ENCODE results near the gene SND1.

SND1 gene

GRCh38 chr7:127890726-127891125, 238.7 kb downstream of the SND1 start:
- H3K27me3 ChIP-seq (ENCODE audit: control insufficient read depth in 1 of 2, insufficient read depth in 2 of 2, low read length in 2 of 2) = no peaks in the 10 kb centered on the region
- H3K9me3 ChIP-seq (ENCODE audit: low read length) = no peaks in the 10 kb centered on the region
- H3K27ac ChIP-seq (ENCODE audit: low read depth, low read length) = no peak overlapping the region
- no peak overlapping the region for H3K4me3 ChIP-seq (ENCODE audit: low read depth in 1 of 2, low read length in 2 of 2)
- peaks cover 13% of the 10 kb centered on the region for H3K36me3 ChIP-seq (ENCODE audit: insufficient read depth, low read length)
- H3K4me1 ChIP-seq (ENCODE audit: insufficient read depth, low read length) = peaks cover 3% of the 10 kb centered on the region
- no peak overlapping the region for H3K9ac ChIP-seq (ENCODE audit: low read length)

- Histone ChIP-seq H3K27me3 (ENCODE audit: control insufficient read depth in 1 of 2, insufficient read depth in 2 of 2, low read length in 2 of 2) (no peaks in the 10 kb centered on the region), H3K36me3 (ENCODE audit: insufficient read depth, low read length) (peaks cover 13% of the 10 kb centered on the region), H3K4me1 (ENCODE audit: insufficient read depth, low read length) (peaks cover 3% of the 10 kb centered on the region), H3K27ac (ENCODE audit: low read depth, low read length) (no peak overlapping the region), H3K9ac (ENCODE audit: low read length) (no peak overlapping the region), H3K4me3 (ENCODE audit: low read depth in 1 of 2, low read length in 2 of 2) (no peak overlapping the region), H3K9me3 (ENCODE audit: low read length) (no peaks in the 10 kb centered on the region)
Observed at GRCh38 chr7:127891144-127891543, 239.2 kb downstream of the SND1 start.

- Histone ChIP-seq H3K9ac (ENCODE audit: low read length) (no peak overlapping the region), H3K27me3 (ENCODE audit: control insufficient read depth in 1 of 2, insufficient read depth in 2 of 2, low read length in 2 of 2) (no peaks in the 10 kb centered on the region), H3K9me3 (ENCODE audit: low read length) (no peaks in the 10 kb centered on the region), H3K36me3 (ENCODE audit: insufficient read depth, low read length) (peaks cover 13% of the 10 kb centered on the region), H3K4me1 (ENCODE audit: insufficient read depth, low read length) (peaks cover 3% of the 10 kb centered on the region), H3K4me3 (ENCODE audit: low read depth in 1 of 2, low read length in 2 of 2) (no peak overlapping the region), H3K27ac (ENCODE audit: low read depth, low read length) (no peak overlapping the region)
Observed at GRCh38 chr7:127891854-127892438, 240.0 kb downstream of the SND1 start.

GRCh38 chr7:127892488-127893314, 240.7 kb downstream of the SND1 start:
- Histone ChIP-seq H3K36me3 (ENCODE audit: insufficient read depth, low read length) (peaks cover 13% of the 10 kb centered on the region), H3K4me3 (ENCODE audit: low read depth in 1 of 2, low read length in 2 of 2) (no peak overlapping the region), H3K27me3 (ENCODE audit: control insufficient read depth in 1 of 2, insufficient read depth in 2 of 2, low read length in 2 of 2) (no peaks in the 10 kb centered on the region), H3K27ac (ENCODE audit: low read depth, low read length) (no peak overlapping the region), H3K9me3 (ENCODE audit: low read length) (no peaks in the 10 kb centered on the region), H3K4me1 (ENCODE audit: insufficient read depth, low read length) (peaks cover 3% of the 10 kb centered on the region), H3K9ac (ENCODE audit: low read length) (no peak overlapping the region)

GRCh38 chr7:127893547-127893946, 241.6 kb downstream of the SND1 start:
- Histone ChIP-seq H3K4me3 (ENCODE audit: low read depth in 1 of 2, low read length in 2 of 2) (no peak overlapping the region), H3K9me3 (ENCODE audit: low read length) (no peaks in the 10 kb centered on the region), H3K36me3 (ENCODE audit: insufficient read depth, low read length) (peaks cover 9% of the 10 kb centered on the region), H3K27me3 (ENCODE audit: control insufficient read depth in 1 of 2, insufficient read depth in 2 of 2, low read length in 2 of 2) (no peaks in the 10 kb centered on the region), H3K27ac (ENCODE audit: low read depth, low read length) (no peak overlapping the region), H3K4me1 (ENCODE audit: insufficient read depth, low read length) (peaks cover 3% of the 10 kb centered on the region), H3K9ac (ENCODE audit: low read length) (no peak overlapping the region)

- no peak overlapping the region for H3K9ac ChIP-seq (ENCODE audit: low read length)
- H3K27ac ChIP-seq (ENCODE audit: low read depth, low read length) = no peak overlapping the region
- peaks cover 2% of the 10 kb centered on the region for H3K36me3 ChIP-seq (ENCODE audit: insufficient read depth, low read length)
- H3K9me3 ChIP-seq (ENCODE audit: low read length) = no peaks in the 10 kb centered on the region
- no peak overlapping the region for H3K4me3 ChIP-seq (ENCODE audit: low read depth in 1 of 2, low read length in 2 of 2)
- no peaks in the 10 kb centered on the region for H3K27me3 ChIP-seq (ENCODE audit: control insufficient read depth in 1 of 2, insufficient read depth in 2 of 2, low read length in 2 of 2)
- peaks cover 3% of the 10 kb centered on the region for H3K4me1 ChIP-seq (ENCODE audit: insufficient read depth, low read length)
Observed at GRCh38 chr7:127894588-127894987, 242.6 kb downstream of the SND1 start.

- H3K27ac ChIP-seq (ENCODE audit: low read depth, low read length) = no peak overlapping the region
- no peak overlapping the region for H3K9ac ChIP-seq (ENCODE audit: low read length)
- H3K4me3 ChIP-seq (ENCODE audit: low read depth in 1 of 2, low read length in 2 of 2) = no peak overlapping the region
- no peaks in the 10 kb centered on the region for H3K27me3 ChIP-seq (ENCODE audit: control insufficient read depth in 1 of 2, insufficient read depth in 2 of 2, low read length in 2 of 2)
- no peaks in the 10 kb centered on the region for H3K36me3 ChIP-seq (ENCODE audit: insufficient read depth, low read length)
- H3K4me1 ChIP-seq (ENCODE audit: insufficient read depth, low read length) = peaks cover 9% of the 10 kb centered on the region
- no peaks in the 10 kb centered on the region for H3K9me3 ChIP-seq (ENCODE audit: low read length)
Observed at GRCh38 chr7:127895360-127895759, 243.4 kb downstream of the SND1 start.

GRCh38 chr7:127895814-127896280, 243.9 kb downstream of the SND1 start:
- Histone ChIP-seq H3K4me1 (ENCODE audit: insufficient read depth, low read length) (peaks cover 14% of the 10 kb centered on the region), H3K4me3 (ENCODE audit: low read depth in 1 of 2, low read length in 2 of 2) (no peak overlapping the region), H3K9ac (ENCODE audit: low read length) (no peak overlapping the region), H3K27me3 (ENCODE audit: control insufficient read depth in 1 of 2, insufficient read depth in 2 of 2, low read length in 2 of 2) (no peaks in the 10 kb centered on the region), H3K36me3 (ENCODE audit: insufficient read depth, low read length) (no peaks in the 10 kb centered on the region), H3K27ac (ENCODE audit: low read depth, low read length) (no peak overlapping the region), H3K9me3 (ENCODE audit: low read length) (no peaks in the 10 kb centered on the region)

- no peaks in the 10 kb centered on the region for H3K9me3 ChIP-seq (ENCODE audit: low read length)
- H3K36me3 ChIP-seq (ENCODE audit: insufficient read depth, low read length) = no peaks in the 10 kb centered on the region
- H3K27me3 ChIP-seq (ENCODE audit: control insufficient read depth in 1 of 2, insufficient read depth in 2 of 2, low read length in 2 of 2) = no peaks in the 10 kb centered on the region
- no peak overlapping the region for H3K4me3 ChIP-seq (ENCODE audit: low read depth in 1 of 2, low read length in 2 of 2)
- H3K27ac ChIP-seq (ENCODE audit: low read depth, low read length) = no peak overlapping the region
- no peak overlapping the region for H3K9ac ChIP-seq (ENCODE audit: low read length)
- H3K4me1 ChIP-seq (ENCODE audit: insufficient read depth, low read length) = peaks cover 15% of the 10 kb centered on the region
Observed at GRCh38 chr7:127896659-127897058, 244.7 kb downstream of the SND1 start.

- no peaks in the 10 kb centered on the region for H3K36me3 ChIP-seq (ENCODE audit: insufficient read depth, low read length)
- no peaks in the 10 kb centered on the region for H3K9me3 ChIP-seq (ENCODE audit: low read length)
- peaks cover 15% of the 10 kb centered on the region for H3K4me1 ChIP-seq (ENCODE audit: insufficient read depth, low read length)
- no peaks in the 10 kb centered on the region for H3K27me3 ChIP-seq (ENCODE audit: control insufficient read depth in 1 of 2, insufficient read depth in 2 of 2, low read length in 2 of 2)
- H3K9ac ChIP-seq (ENCODE audit: low read length) = no peak overlapping the region
- H3K4me3 ChIP-seq (ENCODE audit: low read depth in 1 of 2, low read length in 2 of 2) = no peak overlapping the region
- no peak overlapping the region for H3K27ac ChIP-seq (ENCODE audit: low read depth, low read length)
Observed at GRCh38 chr7:127897704-127898454, 245.9 kb downstream of the SND1 start.

GRCh38 chr7:127899411-127899810, 247.4 kb downstream of the SND1 start:
- no peak overlapping the region for H3K27ac ChIP-seq (ENCODE audit: low read depth, low read length)
- H3K4me3 ChIP-seq (ENCODE audit: low read depth in 1 of 2, low read length in 2 of 2) = no peak overlapping the region
- no peak overlapping the region for H3K9ac ChIP-seq (ENCODE audit: low read length)
- H3K27me3 ChIP-seq (ENCODE audit: control insufficient read depth in 1 of 2, insufficient read depth in 2 of 2, low read length in 2 of 2) = no peaks in the 10 kb centered on the region
- H3K4me1 ChIP-seq (ENCODE audit: insufficient read depth, low read length) = peaks cover 15% of the 10 kb centered on the region
- no peaks in the 10 kb centered on the region for H3K9me3 ChIP-seq (ENCODE audit: low read length)
- no peaks in the 10 kb centered on the region for H3K36me3 ChIP-seq (ENCODE audit: insufficient read depth, low read length)

Measured in muscle layer of colon (tissue), 2 donors.